Skin epidermis (tissue), 12 donors: ENCODE measurements around the gene EBF3.

Source experiments
- H3K27ac ChIP-seq, 21 experiments: fragments of 200-600 bp; sonication (generic) in 11 of 21; one replicate each; pipeline ENCODE4 v1.5.0; 2020; ENCODE audit warnings: mild to moderate bottlenecking in 3 of 21, inconsistent platforms in 2 of 21, moderate library complexity in 2 of 21
- H3K4me3 ChIP-seq, 7 experiments: fragments of 200-600 bp; sonication (generic) in 2 of 7; one replicate each; pipeline ENCODE4 v1.5.0; 2020; ENCODE audit warnings: inconsistent platforms in 2 of 7, mild to moderate bottlenecking in 2 of 7, moderate library complexity in 1 of 7

The EBF3 gene

GRCh38 chr10:129961157-129961701 lies 2.8 kb downstream of the EBF3 start:
- peak overlapping the region in 2 of 7 experiments; percentile 1 to 3 for H3K4me3 ChIP-seq

GRCh38 chr10:129960481-129961156 lies 3.5 kb downstream of the EBF3 start:
- peak overlapping the region in 3 of 7 experiments; percentile 3 to 19 (median 3) for H3K4me3 ChIP-seq
- H3K27ac ChIP-seq: peak overlapping the region in 2 of 21 experiments; percentile 14 to 74

More at GRCh38 chr10:129961157-129961701, 2.8 kb downstream of the EBF3 start:
- peak overlapping the region in 2 of 21 experiments; percentile 8 to 14 for H3K27ac ChIP-seq

GRCh38 chr10:129959544-129960480 lies 4.3 kb downstream of the EBF3 start:
- H3K27ac ChIP-seq: peak overlapping the region in 12 of 21 experiments; percentile 5 to 81 (median 30)

GRCh38 chr10:129958629-129959543 lies 5.2 kb downstream of the EBF3 start:
- Histone ChIP-seq H3K27ac (peak overlapping the region in 13 of 21 experiments; percentile 5 to 81 (median 30)), H3K4me3 (peak overlapping the region in 6 of 7 experiments; percentile 4 to 19 (median 14))

More at GRCh38 chr10:129959544-129960480, 4.3 kb downstream of the EBF3 start:
- H3K4me3 ChIP-seq: peak overlapping the region; percentile 3 to 19 (median 13)

- H3K27ac ChIP-seq: peak overlapping the region in 4 of 21 experiments; percentile 14 to 81 (median 68)
- H3K4me3 ChIP-seq: peak overlapping the region in 3 of 7 experiments; percentile 12 to 19 (median 19)
These were observed 5.9 kb downstream of the EBF3 start for GRCh38 chr10:129958148-129958628.

- Histone ChIP-seq H3K4me3 (no peak overlapping the region), H3K27ac (no peak overlapping the region)
These were observed 7.0 kb downstream of the EBF3 start for GRCh38 chr10:129956876-129957673.

GRCh38 chr10:129956286-129956670 lies 7.8 kb downstream of the EBF3 start:
- no peak overlapping the region for H3K4me3 ChIP-seq
- H3K27ac ChIP-seq: no peak overlapping the region

GRCh38 chr10:129955601-129956285 lies 8.3 kb downstream of the EBF3 start:
- no peak overlapping the region for H3K4me3 ChIP-seq
- no peak overlapping the region for H3K27ac ChIP-seq

- no peak overlapping the region for H3K4me3 ChIP-seq
- peak overlapping the region in 1 of 21 experiments; percentile 7 for H3K27ac ChIP-seq
These were observed 9.4 kb downstream of the EBF3 start for GRCh38 chr10:129954492-129955315.

- Histone ChIP-seq H3K27ac (peak overlapping the region in 7 of 21 experiments; percentile 4 to 54 (median 8)), H3K4me3 (no peak overlapping the region)
These were observed 10.7 kb downstream of the EBF3 start for GRCh38 chr10:129953119-129954051.

- H3K27ac ChIP-seq: no peak overlapping the region
- H3K4me3 ChIP-seq: no peak overlapping the region
These were observed 11.5 kb downstream of the EBF3 start for GRCh38 chr10:129952378-129953118.

GRCh38 chr10:129951970-129952265 lies 12.2 kb downstream of the EBF3 start:
- Histone ChIP-seq H3K27ac (no peak overlapping the region), H3K4me3 (no peak overlapping the region)

- Histone ChIP-seq H3K4me3 (no peak overlapping the region), H3K27ac (no peak overlapping the region)
These were observed 12.7 kb downstream of the EBF3 start for GRCh38 chr10:129951101-129951969.

- no peak overlapping the region for H3K27ac ChIP-seq
- H3K4me3 ChIP-seq: no peak overlapping the region
These were observed 13.4 kb downstream of the EBF3 start for GRCh38 chr10:129950676-129951075.
